HFF-Myc (cell line): ENCODE measurements around the gene PRDM16.

ENCODE experiments used
- DNase-seq: peaks from one replicate; pipeline ENCODE4 v3.0.0-alpha.2; 2011; ENCODE audit warnings: low read depth; ENCODE audit errors: extremely low read depth
- H3K4me3 ChIP-seq: replicated peaks from 2 replicates; pipeline ENCODE4 v1.5.1; 2011; ENCODE audit warnings: low read depth, mild to moderate bottlenecking, control low read depth, low read length
- TF ChIP-seq, protein P1 (sequence below): IDR thresholded peaks from 2 replicates; pipeline ENCODE4 v1.5.1; 2012; ENCODE audit warnings: mild to moderate bottlenecking, low read depth, low read length, control low read depth; ENCODE audit errors: missing control alignments

PRDM16 gene

DNA sequence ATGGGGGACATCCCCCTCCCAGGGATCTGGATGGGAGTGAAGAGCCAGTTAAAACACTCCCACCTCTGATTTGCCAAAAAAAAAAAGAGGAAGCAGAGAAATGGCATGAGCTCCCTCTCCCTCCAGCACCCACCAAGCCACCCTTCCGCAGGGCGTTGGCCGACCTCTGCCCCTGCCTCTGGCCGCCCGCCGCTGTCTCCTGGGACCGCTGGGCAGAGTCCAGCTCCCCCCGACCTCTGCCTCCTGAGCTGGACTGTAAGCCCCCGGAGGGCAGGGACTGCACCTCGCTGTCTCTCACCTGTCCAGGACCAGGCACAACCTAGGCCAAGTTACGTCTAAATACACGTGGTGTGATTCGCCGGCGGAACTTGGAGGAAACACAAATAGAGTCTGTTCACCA, 174.3 kb downstream of the PRDM16 start:
- TF ChIP-seq, protein P1, sequence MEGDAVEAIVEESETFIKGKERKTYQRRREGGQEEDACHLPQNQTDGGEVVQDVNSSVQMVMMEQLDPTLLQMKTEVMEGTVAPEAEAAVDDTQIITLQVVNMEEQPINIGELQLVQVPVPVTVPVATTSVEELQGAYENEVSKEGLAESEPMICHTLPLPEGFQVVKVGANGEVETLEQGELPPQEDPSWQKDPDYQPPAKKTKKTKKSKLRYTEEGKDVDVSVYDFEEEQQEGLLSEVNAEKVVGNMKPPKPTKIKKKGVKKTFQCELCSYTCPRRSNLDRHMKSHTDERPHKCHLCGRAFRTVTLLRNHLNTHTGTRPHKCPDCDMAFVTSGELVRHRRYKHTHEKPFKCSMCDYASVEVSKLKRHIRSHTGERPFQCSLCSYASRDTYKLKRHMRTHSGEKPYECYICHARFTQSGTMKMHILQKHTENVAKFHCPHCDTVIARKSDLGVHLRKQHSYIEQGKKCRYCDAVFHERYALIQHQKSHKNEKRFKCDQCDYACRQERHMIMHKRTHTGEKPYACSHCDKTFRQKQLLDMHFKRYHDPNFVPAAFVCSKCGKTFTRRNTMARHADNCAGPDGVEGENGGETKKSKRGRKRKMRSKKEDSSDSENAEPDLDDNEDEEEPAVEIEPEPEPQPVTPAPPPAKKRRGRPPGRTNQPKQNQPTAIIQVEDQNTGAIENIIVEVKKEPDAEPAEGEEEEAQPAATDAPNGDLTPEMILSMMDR, result no peak
- no peak for DNase-seq
- H3K4me3 ChIP-seq, result no peak overlapping the region

GRCh38 chr1:3244025-3244926, 175.3 kb downstream of the PRDM16 start:
- TF ChIP-seq, protein P1, result no peak
- DNase-seq, result no peak
- no peak overlapping the region for H3K4me3 ChIP-seq

- no peak for DNase-seq
- no peak overlapping the region for H3K4me3 ChIP-seq
- TF ChIP-seq, protein P1, result no peak
Measured at GRCh38 chr1:3244927-3245315, 175.9 kb downstream of the PRDM16 start.

DNA sequence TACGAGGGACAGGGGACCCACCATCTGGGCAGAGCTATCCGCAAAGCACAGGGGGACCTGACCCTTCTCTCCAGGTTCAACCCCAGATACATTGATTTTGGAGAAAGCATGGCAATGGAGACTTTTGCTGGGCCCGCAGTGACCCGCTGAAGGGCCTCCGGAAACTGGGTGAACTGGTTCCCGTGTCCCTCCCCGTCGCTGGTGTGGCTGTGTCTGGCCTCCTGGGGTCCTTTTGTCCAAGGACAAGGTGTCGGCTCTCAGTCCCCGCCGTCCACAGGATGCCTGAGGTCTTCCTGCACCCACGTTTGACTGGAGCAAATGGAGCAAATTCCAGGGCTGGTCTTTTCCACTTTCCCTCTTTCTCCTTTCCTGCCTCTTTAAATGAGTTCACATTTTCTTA, 176.3 kb downstream of the PRDM16 start:
- H3K4me3 ChIP-seq, result no peak overlapping the region
- DNase-seq, result no peak
- TF ChIP-seq, protein P1, result no peak

DNA sequence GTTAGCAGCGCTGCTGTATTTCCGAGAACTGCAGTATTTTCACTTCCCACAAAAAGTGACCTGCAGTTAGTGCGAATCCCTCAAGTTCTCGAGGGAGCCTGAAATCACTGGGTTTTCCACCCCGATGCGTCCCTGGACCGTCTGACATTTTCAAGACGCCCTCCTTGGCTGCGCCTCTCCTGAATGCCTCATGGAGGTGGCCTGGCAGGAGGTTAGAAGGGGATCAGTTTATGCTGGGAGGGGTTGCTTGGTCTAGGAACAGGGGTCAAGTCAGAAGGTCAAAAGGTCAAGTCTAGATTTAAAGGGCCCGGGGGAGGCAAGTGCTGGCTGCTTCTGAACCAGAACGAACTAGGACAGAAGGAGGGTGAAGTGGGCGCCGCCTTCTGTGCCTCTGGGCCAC, 176.8 kb downstream of the PRDM16 start:
- DNase-seq, result no peak
- TF ChIP-seq, protein P1, result no peak

GRCh38 chr1:3246251-3246650, 177.2 kb downstream of the PRDM16 start:
- DNase-seq, result no peak
- H3K4me3 ChIP-seq, result no peak overlapping the region
- TF ChIP-seq, protein P1, result no peak

More for the DNA sequence above, 176.8 kb downstream of the PRDM16 start:
- no peak overlapping the region for H3K4me3 ChIP-seq
